C4-2B (cell line): ENCODE data around the gene THSD7B.

Experiments used
- ZFX ChIP-seq: fragments of 450-650 bp; IDR thresholded peaks from 2 replicates; pipeline ENCODE4 v1.6.1; 2017
- TF ChIP-seq, protein P1 (sequence below): fragments of 450-650 bp; conservative IDR thresholded peaks from 2 replicates; pipeline ENCODE4 v1.5.1; 2017; ENCODE audit warnings: mild to moderate bottlenecking

DNA sequence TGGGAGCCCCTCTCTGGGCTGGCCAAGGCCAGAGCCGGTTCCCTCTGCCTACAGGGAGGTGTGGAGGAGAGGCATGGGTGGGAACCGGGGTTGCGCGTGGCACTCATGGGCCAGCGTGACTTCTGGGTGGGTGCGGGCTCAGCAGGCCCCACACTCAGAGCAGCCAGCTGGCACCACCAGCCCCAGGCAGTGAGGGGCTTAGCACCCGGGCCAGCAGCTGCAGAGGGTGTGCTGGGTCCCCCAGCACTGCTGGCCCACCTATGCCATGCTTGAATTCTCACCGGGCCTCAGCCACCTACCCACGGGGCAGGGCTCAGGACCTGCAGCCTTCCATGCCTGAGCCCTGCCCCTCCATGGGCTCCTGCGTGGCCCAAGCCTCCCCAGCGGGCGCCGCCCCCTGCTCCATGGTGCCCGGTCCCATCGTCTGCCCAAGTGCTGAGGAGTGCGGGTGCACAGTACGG is 950.4 kb downstream of the THSD7B start:
- TF ChIP-seq, protein P1, sequence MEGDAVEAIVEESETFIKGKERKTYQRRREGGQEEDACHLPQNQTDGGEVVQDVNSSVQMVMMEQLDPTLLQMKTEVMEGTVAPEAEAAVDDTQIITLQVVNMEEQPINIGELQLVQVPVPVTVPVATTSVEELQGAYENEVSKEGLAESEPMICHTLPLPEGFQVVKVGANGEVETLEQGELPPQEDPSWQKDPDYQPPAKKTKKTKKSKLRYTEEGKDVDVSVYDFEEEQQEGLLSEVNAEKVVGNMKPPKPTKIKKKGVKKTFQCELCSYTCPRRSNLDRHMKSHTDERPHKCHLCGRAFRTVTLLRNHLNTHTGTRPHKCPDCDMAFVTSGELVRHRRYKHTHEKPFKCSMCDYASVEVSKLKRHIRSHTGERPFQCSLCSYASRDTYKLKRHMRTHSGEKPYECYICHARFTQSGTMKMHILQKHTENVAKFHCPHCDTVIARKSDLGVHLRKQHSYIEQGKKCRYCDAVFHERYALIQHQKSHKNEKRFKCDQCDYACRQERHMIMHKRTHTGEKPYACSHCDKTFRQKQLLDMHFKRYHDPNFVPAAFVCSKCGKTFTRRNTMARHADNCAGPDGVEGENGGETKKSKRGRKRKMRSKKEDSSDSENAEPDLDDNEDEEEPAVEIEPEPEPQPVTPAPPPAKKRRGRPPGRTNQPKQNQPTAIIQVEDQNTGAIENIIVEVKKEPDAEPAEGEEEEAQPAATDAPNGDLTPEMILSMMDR: no peak
- TF ChIP-seq ZFX: no peak
